Measurements from ENCODE around the gene GLB1L2.

- TF ChIP-seq ELF4 (IDR thresholded peaks at IDR 0.05) (no peak), SP1 (IDR thresholded peaks at IDR 0.05) (no peak), TARDBP (IDR thresholded peaks at IDR 0.05) (no peak), NFRKB (IDR thresholded peaks at IDR 0.05) (no peak), BHLHE40 (IDR thresholded peaks at IDR 0.05; ENCODE audit: borderline replicate concordance) (no peak), HDGF (IDR thresholded peaks at IDR 0.05; ENCODE audit: borderline replicate concordance) (no peak), CTBP1 (IDR thresholded peaks at IDR 0.05; ENCODE audit: borderline replicate concordance) (no peak)
Measured at GRCh38 chr11:134398644-134399292, 67.0 kb downstream of the GLB1L2 start.
